IPS-15b (cell line): Measurements from ENCODE around the gene NTRK1.

ENCODE experiments used
- H3K27me3 ChIP-seq: one replicate; pipeline ENCODE4 v1.6.1; 2013; ENCODE audit warnings: low read length; ENCODE audit not compliant: control insufficient read depth, insufficient read depth
- H3K36me3 ChIP-seq: one replicate; pipeline ENCODE4 v1.6.1; 2013; ENCODE audit warnings: low read length; ENCODE audit not compliant: control insufficient read depth, insufficient read depth
- H3K4me1 ChIP-seq: one replicate; pipeline ENCODE4 v1.6.1; 2013; ENCODE audit warnings: mild to moderate bottlenecking, low read length; ENCODE audit not compliant: control insufficient read depth, insufficient read depth
- H3K4me3 ChIP-seq: one replicate; pipeline ENCODE4 v1.5.1; 2013; ENCODE audit warnings: low read depth, low read length
- H3K9ac ChIP-seq: one replicate; pipeline ENCODE4 v1.6.1; 2013; ENCODE audit warnings: low read depth, mild to moderate bottlenecking, low read length
- H3K9me3 ChIP-seq: one replicate; pipeline ENCODE4 v1.6.1; 2013; ENCODE audit warnings: mild to moderate bottlenecking, low read length; ENCODE audit not compliant: control insufficient read depth, insufficient read depth

Gene NTRK1

GRCh38 chr1:156860113-156860627 is 495 bp upstream of the NTRK1 start:
- no peaks in the 10 kb centered on the region for H3K4me1 ChIP-seq
- H3K9ac ChIP-seq: no peak overlapping the region
- H3K36me3 ChIP-seq: no peaks in the 10 kb centered on the region
- H3K4me3 ChIP-seq: peak overlapping the region; percentile 64
- no peaks in the 10 kb centered on the region for H3K9me3 ChIP-seq
- peaks cover 93% of the 10 kb centered on the region for H3K27me3 ChIP-seq

GRCh38 chr1:156862584-156862983 is 1.9 kb downstream of the NTRK1 start:
- Histone ChIP-seq H3K9me3 (no peaks in the 10 kb centered on the region), H3K27me3 (peaks cover 85% of the 10 kb centered on the region), H3K4me1 (peaks cover 8% of the 10 kb centered on the region), H3K9ac (no peak overlapping the region), H3K4me3 (no peak overlapping the region), H3K36me3 (no peaks in the 10 kb centered on the region)

- H3K9ac ChIP-seq: no peak overlapping the region
- peaks cover 8% of the 10 kb centered on the region for H3K4me1 ChIP-seq
- H3K36me3 ChIP-seq: no peaks in the 10 kb centered on the region
- H3K9me3 ChIP-seq: no peaks in the 10 kb centered on the region
- H3K27me3 ChIP-seq: peaks cover 80% of the 10 kb centered on the region
- no peak overlapping the region for H3K4me3 ChIP-seq
Measured at GRCh38 chr1:156862997-156863599, 2.4 kb downstream of the NTRK1 start.

GRCh38 chr1:156863631-156864030 is 3.0 kb downstream of the NTRK1 start:
- no peaks in the 10 kb centered on the region for H3K36me3 ChIP-seq
- peaks cover 74% of the 10 kb centered on the region for H3K27me3 ChIP-seq
- H3K4me1 ChIP-seq: peaks cover 8% of the 10 kb centered on the region
- no peak overlapping the region for H3K9ac ChIP-seq
- H3K4me3 ChIP-seq: no peak overlapping the region
- no peaks in the 10 kb centered on the region for H3K9me3 ChIP-seq

GRCh38 chr1:156864796-156865195 is 4.1 kb downstream of the NTRK1 start:
- no peak overlapping the region for H3K9ac ChIP-seq
- no peaks in the 10 kb centered on the region for H3K9me3 ChIP-seq
- H3K4me1 ChIP-seq: peaks cover 8% of the 10 kb centered on the region
- peaks cover 66% of the 10 kb centered on the region for H3K27me3 ChIP-seq
- H3K36me3 ChIP-seq: no peaks in the 10 kb centered on the region
- no peak overlapping the region for H3K4me3 ChIP-seq

- Histone ChIP-seq H3K27me3 (peaks cover 61% of the 10 kb centered on the region), H3K4me1 (peaks cover 8% of the 10 kb centered on the region), H3K9ac (no peak overlapping the region), H3K36me3 (no peaks in the 10 kb centered on the region), H3K9me3 (no peaks in the 10 kb centered on the region), H3K4me3 (no peak overlapping the region)
Measured at GRCh38 chr1:156865258-156865657, 4.6 kb downstream of the NTRK1 start.

GRCh38 chr1:156865865-156866248 is 5.2 kb downstream of the NTRK1 start:
- Histone ChIP-seq H3K9me3 (no peaks in the 10 kb centered on the region), H3K4me1 (peaks cover 8% of the 10 kb centered on the region), H3K4me3 (no peak overlapping the region), H3K9ac (no peak overlapping the region), H3K27me3 (peaks cover 59% of the 10 kb centered on the region), H3K36me3 (no peaks in the 10 kb centered on the region)

GRCh38 chr1:156866249-156866909 is 5.7 kb downstream of the NTRK1 start:
- H3K4me1 ChIP-seq: peaks cover 8% of the 10 kb centered on the region
- no peaks in the 10 kb centered on the region for H3K36me3 ChIP-seq
- H3K9me3 ChIP-seq: no peaks in the 10 kb centered on the region
- peaks cover 56% of the 10 kb centered on the region for H3K27me3 ChIP-seq
- H3K9ac ChIP-seq: no peak overlapping the region
- no peak overlapping the region for H3K4me3 ChIP-seq

GRCh38 chr1:156868341-156868740 is 7.7 kb downstream of the NTRK1 start:
- no peak overlapping the region for H3K4me3 ChIP-seq
- no peaks in the 10 kb centered on the region for H3K9me3 ChIP-seq
- H3K4me1 ChIP-seq: peaks cover 8% of the 10 kb centered on the region
- no peaks in the 10 kb centered on the region for H3K36me3 ChIP-seq
- no peak overlapping the region for H3K9ac ChIP-seq
- H3K27me3 ChIP-seq: peaks cover 36% of the 10 kb centered on the region

GRCh38 chr1:156869455-156869854 is 8.8 kb downstream of the NTRK1 start:
- Histone ChIP-seq H3K4me3 (no peak overlapping the region), H3K27me3 (peaks cover 27% of the 10 kb centered on the region), H3K9ac (no peak overlapping the region), H3K36me3 (no peaks in the 10 kb centered on the region), H3K9me3 (no peaks in the 10 kb centered on the region), H3K4me1 (peaks cover 8% of the 10 kb centered on the region)

GRCh38 chr1:156873659-156874058 is 13.0 kb downstream of the NTRK1 start:
- H3K27me3 ChIP-seq: peaks cover 38% of the 10 kb centered on the region
- no peaks in the 10 kb centered on the region for H3K9me3 ChIP-seq
- no peaks in the 10 kb centered on the region for H3K4me1 ChIP-seq
- no peak overlapping the region for H3K9ac ChIP-seq
- no peaks in the 10 kb centered on the region for H3K36me3 ChIP-seq
- H3K4me3 ChIP-seq: no peak overlapping the region

GRCh38 chr1:156874142-156874541 is 13.5 kb downstream of the NTRK1 start:
- H3K27me3 ChIP-seq: peaks cover 43% of the 10 kb centered on the region
- H3K9me3 ChIP-seq: no peaks in the 10 kb centered on the region
- no peak overlapping the region for H3K4me3 ChIP-seq
- H3K36me3 ChIP-seq: no peaks in the 10 kb centered on the region
- no peak overlapping the region for H3K9ac ChIP-seq
- H3K4me1 ChIP-seq: no peaks in the 10 kb centered on the region
